ENCODE measurements around the gene RASEF. TPM values are rescaled to one million over a fixed set of nuclear protein-coding genes. Genes with fewer than 3 reads are reported as not detected.

RASEF gene
- total RNA-seq, 1 donor from 2014 or later: not detected

- Mint-ChIP-seq H3K4me3 (no peak overlapping the region), H3K4me1 (ENCODE audit: low read depth) (no peaks in the 10 kb centered on the region), H3K36me3 (ENCODE audit: low read depth) (no peaks in the 10 kb centered on the region), H3K27ac (no peak overlapping the region), H3K9me3 (no peaks in the 10 kb centered on the region), H3K27me3 (ENCODE audit: insufficient read depth) (no peaks in the 10 kb centered on the region)
- intact Hi-C loops (cut with micrococcal nuclease): no loop called here
- DNase-seq (ENCODE audit: low spot score): no peak
Observed at GRCh38 chr9:83002329-83002728, 60.6 kb downstream of the RASEF start.

- H3K4me3 Mint-ChIP-seq: no peak overlapping the region
- no peaks in the 10 kb centered on the region for H3K27me3 Mint-ChIP-seq (ENCODE audit: insufficient read depth)
- no peak overlapping the region for H3K27ac Mint-ChIP-seq
- no peaks in the 10 kb centered on the region for H3K9me3 Mint-ChIP-seq
- no peaks in the 10 kb centered on the region for H3K4me1 Mint-ChIP-seq (ENCODE audit: low read depth)
- intact Hi-C loops (cut with micrococcal nuclease): no loop called here
- no peak for DNase-seq (ENCODE audit: low spot score)
- no peaks in the 10 kb centered on the region for H3K36me3 Mint-ChIP-seq (ENCODE audit: low read depth)
Observed at GRCh38 chr9:83000765-83001164, 62.2 kb downstream of the RASEF start.

- DNase-seq (ENCODE audit: low spot score): no peak
- H3K4me3 Mint-ChIP-seq: no peak overlapping the region
- no peaks in the 10 kb centered on the region for H3K27me3 Mint-ChIP-seq (ENCODE audit: insufficient read depth)
- H3K36me3 Mint-ChIP-seq (ENCODE audit: low read depth): no peaks in the 10 kb centered on the region
- no peaks in the 10 kb centered on the region for H3K4me1 Mint-ChIP-seq (ENCODE audit: low read depth)
- intact Hi-C loops (cut with micrococcal nuclease): no loop called here
- no peaks in the 10 kb centered on the region for H3K9me3 Mint-ChIP-seq
- H3K27ac Mint-ChIP-seq: no peak overlapping the region
Observed at GRCh38 chr9:82998409-82998808, 64.5 kb downstream of the RASEF start.

- H3K4me3 Mint-ChIP-seq: no peak overlapping the region
- H3K27ac Mint-ChIP-seq: no peak overlapping the region
- no peak for DNase-seq (ENCODE audit: low spot score)
- no peaks in the 10 kb centered on the region for H3K27me3 Mint-ChIP-seq (ENCODE audit: insufficient read depth)
- intact Hi-C loops (cut with micrococcal nuclease): no loop called here
- H3K4me1 Mint-ChIP-seq (ENCODE audit: low read depth): no peaks in the 10 kb centered on the region
- H3K36me3 Mint-ChIP-seq (ENCODE audit: low read depth): no peaks in the 10 kb centered on the region
- H3K9me3 Mint-ChIP-seq: no peaks in the 10 kb centered on the region
Observed at GRCh38 chr9:82997476-82998140, 65.3 kb downstream of the RASEF start.

- Mint-ChIP-seq H3K27ac (no peak overlapping the region), H3K4me3 (no peak overlapping the region), H3K36me3 (ENCODE audit: low read depth) (no peaks in the 10 kb centered on the region), H3K27me3 (ENCODE audit: insufficient read depth) (no peaks in the 10 kb centered on the region), H3K4me1 (ENCODE audit: low read depth) (no peaks in the 10 kb centered on the region), H3K9me3 (no peaks in the 10 kb centered on the region)
- intact Hi-C loops (cut with micrococcal nuclease): no loop called here
- DNase-seq (ENCODE audit: low spot score): no peak
Observed at GRCh38 chr9:82996941-82997340, 66.0 kb downstream of the RASEF start.

- no peak for DNase-seq (ENCODE audit: low spot score)
- no peaks in the 10 kb centered on the region for H3K27me3 Mint-ChIP-seq (ENCODE audit: insufficient read depth)
Observed at GRCh38 chr9:82993856-82994605, 68.9 kb downstream of the RASEF start.

GRCh38 chr9:82991671-82992070 is 71.3 kb downstream of the RASEF start:
- Mint-ChIP-seq H3K4me3 (no peak overlapping the region), H3K4me1 (ENCODE audit: low read depth) (no peaks in the 10 kb centered on the region), H3K27me3 (ENCODE audit: insufficient read depth) (no peaks in the 10 kb centered on the region), H3K9me3 (no peaks in the 10 kb centered on the region), H3K27ac (no peak overlapping the region), H3K36me3 (ENCODE audit: low read depth) (no peaks in the 10 kb centered on the region)
- intact Hi-C loops (cut with micrococcal nuclease): no loop called here
- DNase-seq (ENCODE audit: low spot score): no peak

More at GRCh38 chr9:82993856-82994605, 68.9 kb downstream of the RASEF start:
- no peaks in the 10 kb centered on the region for H3K4me1 Mint-ChIP-seq (ENCODE audit: low read depth)
- H3K36me3 Mint-ChIP-seq (ENCODE audit: low read depth): no peaks in the 10 kb centered on the region
- H3K27ac Mint-ChIP-seq: no peak overlapping the region
- no peaks in the 10 kb centered on the region for H3K9me3 Mint-ChIP-seq
- intact Hi-C loops (cut with micrococcal nuclease): no loop called here
- H3K4me3 Mint-ChIP-seq: no peak overlapping the region

GRCh38 chr9:82989929-82990328 is 73.0 kb downstream of the RASEF start:
- H3K4me3 Mint-ChIP-seq: no peak overlapping the region
- intact Hi-C loops (cut with micrococcal nuclease): no loop called here
- no peak overlapping the region for H3K27ac Mint-ChIP-seq
- DNase-seq (ENCODE audit: low spot score): no peak
- H3K36me3 Mint-ChIP-seq (ENCODE audit: low read depth): no peaks in the 10 kb centered on the region
- no peaks in the 10 kb centered on the region for H3K4me1 Mint-ChIP-seq (ENCODE audit: low read depth)
- no peaks in the 10 kb centered on the region for H3K27me3 Mint-ChIP-seq (ENCODE audit: insufficient read depth)
- H3K9me3 Mint-ChIP-seq: no peaks in the 10 kb centered on the region

- Mint-ChIP-seq H3K27me3 (ENCODE audit: insufficient read depth) (no peaks in the 10 kb centered on the region), H3K9me3 (no peaks in the 10 kb centered on the region), H3K36me3 (ENCODE audit: low read depth) (no peaks in the 10 kb centered on the region), H3K4me3 (no peak overlapping the region), H3K4me1 (ENCODE audit: low read depth) (no peaks in the 10 kb centered on the region), H3K27ac (no peak overlapping the region)
- intact Hi-C loops (cut with micrococcal nuclease): no loop called here
- no peak for DNase-seq (ENCODE audit: low spot score)
Observed at GRCh38 chr9:82988488-82988887, 74.5 kb downstream of the RASEF start.

GRCh38 chr9:82987370-82988189 is 75.4 kb downstream of the RASEF start:
- H3K27me3 Mint-ChIP-seq (ENCODE audit: insufficient read depth): no peaks in the 10 kb centered on the region
- H3K36me3 Mint-ChIP-seq (ENCODE audit: low read depth): no peaks in the 10 kb centered on the region
- no peaks in the 10 kb centered on the region for H3K9me3 Mint-ChIP-seq

GRCh38 chr9:82981552-82981951 is 81.4 kb downstream of the RASEF start:
- Mint-ChIP-seq H3K27ac (no peak overlapping the region), H3K36me3 (ENCODE audit: low read depth) (no peaks in the 10 kb centered on the region)

More at GRCh38 chr9:82987370-82988189, 75.4 kb downstream of the RASEF start:
- no peaks in the 10 kb centered on the region for H3K4me1 Mint-ChIP-seq (ENCODE audit: low read depth)
- no peak overlapping the region for H3K27ac Mint-ChIP-seq
- no peak overlapping the region for H3K4me3 Mint-ChIP-seq
- DNase-seq (ENCODE audit: low spot score): no peak
- intact Hi-C loops (cut with micrococcal nuclease): no loop called here

GRCh38 chr9:82975176-82975575 is 87.8 kb downstream of the RASEF start:
- Mint-ChIP-seq H3K36me3 (ENCODE audit: low read depth) (no peaks in the 10 kb centered on the region), H3K4me1 (ENCODE audit: low read depth) (no peaks in the 10 kb centered on the region)
- intact Hi-C loops (cut with micrococcal nuclease): no loop called here

More at GRCh38 chr9:82981552-82981951, 81.4 kb downstream of the RASEF start:
- H3K9me3 Mint-ChIP-seq: no peaks in the 10 kb centered on the region
- DNase-seq (ENCODE audit: low spot score): no peak
- H3K4me3 Mint-ChIP-seq: no peak overlapping the region
- intact Hi-C loops (cut with micrococcal nuclease): no loop called here
- H3K27me3 Mint-ChIP-seq (ENCODE audit: insufficient read depth): no peaks in the 10 kb centered on the region
- H3K4me1 Mint-ChIP-seq (ENCODE audit: low read depth): no peaks in the 10 kb centered on the region

GRCh38 chr9:82972446-82972845 is 90.5 kb downstream of the RASEF start:
- H3K9me3 Mint-ChIP-seq: no peaks in the 10 kb centered on the region
- no peak for DNase-seq (ENCODE audit: low spot score)
- H3K4me1 Mint-ChIP-seq (ENCODE audit: low read depth): no peaks in the 10 kb centered on the region
- no peak overlapping the region for H3K27ac Mint-ChIP-seq
- H3K36me3 Mint-ChIP-seq (ENCODE audit: low read depth): no peaks in the 10 kb centered on the region
- no peak overlapping the region for H3K4me3 Mint-ChIP-seq
- intact Hi-C loops (cut with micrococcal nuclease): no loop called here
- no peaks in the 10 kb centered on the region for H3K27me3 Mint-ChIP-seq (ENCODE audit: insufficient read depth)

More at GRCh38 chr9:82975176-82975575, 87.8 kb downstream of the RASEF start:
- no peaks in the 10 kb centered on the region for H3K9me3 Mint-ChIP-seq
- H3K27me3 Mint-ChIP-seq (ENCODE audit: insufficient read depth): no peaks in the 10 kb centered on the region
- no peak overlapping the region for H3K27ac Mint-ChIP-seq
- H3K4me3 Mint-ChIP-seq: no peak overlapping the region
- DNase-seq (ENCODE audit: low spot score): no peak

Data from activated T-helper 1 cell treated with anti-CD3 and anti-CD28 coated beads, Interleukin-12 subunit alpha, Interleukin-12 subunit beta, Interleukin-2, Interleukin-4 antibody, amounts not matched to agents 30 ng/mL and 10 ng/mL and 1 ng/mL, durations not matched to agents 14 hours and 24 hours and 36 hours (primary cell).